ENCODE measurements around the gene TMEM89. TPM values are rescaled to one million over a fixed set of nuclear protein-coding genes. Genes with fewer than 3 reads are reported as not detected.

Gene TMEM89, protein sequence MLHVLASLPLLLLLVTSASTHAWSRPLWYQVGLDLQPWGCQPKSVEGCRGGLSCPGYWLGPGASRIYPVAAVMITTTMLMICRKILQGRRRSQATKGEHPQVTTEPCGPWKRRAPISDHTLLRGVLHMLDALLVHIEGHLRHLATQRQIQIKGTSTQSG
- total RNA-seq (2021; ENCODE audit: unreplicated experiment), result not detected
- 0.34 TPM for polyA plus RNA-seq (2012; ENCODE audit: insufficient read length)
- percentile 29 among the genes with signal in this experiment for Bru-seq, nascent RNA
- BruChase-seq, experiment 1, labeled RNA remaining after a 2-hour chase, result percentile 16 among the genes with signal in this experiment
- BruChase-seq, experiment 2, labeled RNA remaining after a 6-hour chase, result percentile 6 among the genes with signal in this experiment
- long read RNA-seq, result 0 reads

GRCh38 chr3:48621461-48621869 lies at the start of gene TMEM89:
TSS of gene TMEM89 (minus strand) at chr3:48621769. CDS start at chr3:48621756, 13 bp downstream.
- BruUV-seq (replicated peaks), result no TSS peak
- ATAC-seq, result no peak

GRCh38 chr3:48664929-48665328 lies 43.4 kb upstream of the TMEM89 start:
- no peaks in the 10 kb centered on the region for H3K36me3 ChIP-seq (ENCODE audit: control insufficient read depth, insufficient read depth, low read length)
- no peak overlapping the region for H3K4me3 ChIP-seq (ENCODE audit: low read depth in 2 of 2, low read length in 2 of 2)
- H3K27me3 ChIP-seq (ENCODE audit: control insufficient read depth, insufficient read depth, low read length), result no peaks in the 10 kb centered on the region
- ATAC-seq, result no peak
- no TSS peak for BruUV-seq (replicated peaks)
- intact Hi-C loops (cut with micrococcal nuclease; ENCODE audit: unreplicated experiment), result no loop called here
- H3K4me1 ChIP-seq (ENCODE audit: control insufficient read depth, insufficient read depth, low read length), result no peaks in the 10 kb centered on the region
- in situ Hi-C loops (cut with HindIII; ENCODE audit: low pct_unique_long_range_greater_than_20kb, low sequenced_read_pairs), result no loop called here
- H3K27ac ChIP-seq (ENCODE audit: low read length), result no peak overlapping the region
- DNase-seq (ENCODE audit: low read depth, low spot score), result no peak
- no peaks in the 10 kb centered on the region for H3K9me3 ChIP-seq (ENCODE audit: control insufficient read depth, insufficient read depth, low read depth, low read length)
- ChIA-PET CTCF (no interaction called here), POLR2A (interaction anchor here (0.8 kb wide), 1 partner anchor 229 kb away, joined by 11 read pairs; no protein-coding TSS in a partner anchor)
- no peak for TF ChIP-seq SIN3A (IDR thresholded peaks at IDR 0.05; ENCODE audit: borderline replicate concordance, insufficient read depth, low read depth, low read length)
- TF ChIP-seq TCF7L2 (IDR thresholded peaks at IDR 0.05; ENCODE audit: low read depth, low read length), result no peak
- TF ChIP-seq POLR2AphosphoS5 (IDR thresholded peaks at IDR 0.05; ENCODE audit: low read depth, low read length), result no peak
- TF ChIP-seq REST (IDR thresholded peaks at IDR 0.05; ENCODE audit: insufficient read depth in 1 of 2, low read depth in 2 of 2, low read length in 1 of 2), result no peak

More at GRCh38 chr3:48621461-48621869, at the start of gene TMEM89:
- Histone ChIP-seq H3K36me3 (ENCODE audit: control insufficient read depth, insufficient read depth, low read length) (no peaks in the 10 kb centered on the region), H3K9me3 (ENCODE audit: control insufficient read depth, insufficient read depth, low read depth, low read length) (peaks cover 4% of the 10 kb centered on the region; the same call in 1 of the 2 replicates), H3K27me3 (ENCODE audit: control insufficient read depth, insufficient read depth, low read length) (no peaks in the 10 kb centered on the region), H3K27ac (ENCODE audit: low read length) (no peak within 1 kb of the TSS), H3K4me3 (ENCODE audit: low read depth in 2 of 2, low read length in 2 of 2) (no peak within 1 kb of the TSS), H3K4me1 (ENCODE audit: control insufficient read depth, insufficient read depth, low read length) (no peaks in the 10 kb centered on the region)
- CTCF ChIA-PET, result no interaction called here
- POLR2A ChIA-PET, result interaction anchor here (0.6 to 0.7 kb wide), 2 partner anchors 95 to 400 kb away, joined by 3 to 11 read pairs; no protein-coding TSS in a partner anchor
- in situ Hi-C loops (cut with HindIII; ENCODE audit: low pct_unique_long_range_greater_than_20kb, low sequenced_read_pairs) (no loop called here), intact Hi-C loops (cut with micrococcal nuclease; ENCODE audit: unreplicated experiment) (no loop called here)
- DNase-seq (ENCODE audit: low read depth, low spot score), result no peak
- TF ChIP-seq CTCF (IDR thresholded peaks at IDR 0.05) (no peak), TCF7L2 (IDR thresholded peaks at IDR 0.05; ENCODE audit: low read depth, low read length) (no peak), POLR2AphosphoS5 (IDR thresholded peaks at IDR 0.05; ENCODE audit: low read depth, low read length) (no peak), SIN3A (IDR thresholded peaks at IDR 0.05; ENCODE audit: borderline replicate concordance, insufficient read depth, low read depth, low read length) (no peak), REST (IDR thresholded peaks at IDR 0.05; ENCODE audit: insufficient read depth in 1 of 2, low read depth in 2 of 2, low read length in 1 of 2) (no peak)

Measured in Panc1 (cell line).